D721Med (cell line): ENCODE data around the gene TMEM59L.

Source experiments
- DNase-seq: peaks from one replicate; pipeline ENCODE4 v3.0.0; 2011; ENCODE audit warnings: low spot score; ENCODE audit not compliant: insufficient read length
- FAIRE-seq: peaks from 2 replicates; lab custom pipeline; 2011; peaks lifted over from hg19 to GRCh38; lab: Jason Lieb, UNC
- CTCF ChIP-seq: IDR thresholded peaks from 2 replicates; pipeline ENCODE4 v1.5.1; 2012; ENCODE audit warnings: mild to moderate bottlenecking, control low read depth; ENCODE audit not compliant: insufficient read depth; ENCODE audit errors: missing control alignments

The TMEM59L gene

GRCh38 chr19:18650468-18651041 lies 37.9 kb downstream of the TMEM59L start:
- DNase-seq (no peak), FAIRE-seq (no peak)
- no peak for TF ChIP-seq CTCF

- no peak for DNase-seq
- TF ChIP-seq CTCF, result no peak
- no peak for FAIRE-seq
These were observed 38.6 kb downstream of the TMEM59L start for GRCh38 chr19:18651300-18651699.

- no peak for TF ChIP-seq CTCF
- DNase-seq, result no peak
- no peak for FAIRE-seq
These were observed 39.1 kb downstream of the TMEM59L start for GRCh38 chr19:18651733-18652132.

- no peak for FAIRE-seq
- no peak for DNase-seq
- TF ChIP-seq CTCF, result no peak
These were observed 41.2 kb downstream of the TMEM59L start for GRCh38 chr19:18653853-18654252.

GRCh38 chr19:18654469-18654868 lies 41.8 kb downstream of the TMEM59L start:
- TF ChIP-seq CTCF, result no peak
- DNase-seq (no peak), FAIRE-seq (no peak)

GRCh38 chr19:18655173-18655844 lies 42.6 kb downstream of the TMEM59L start:
- FAIRE-seq, result no peak
- no peak for DNase-seq
- no peak for TF ChIP-seq CTCF
